Superior temporal gyrus (tissue), 1 donor: ENCODE measurements around the gene OR56A1.

Experiments used
- DNase-seq: peaks from one replicate; pipeline ENCODE4 v3.0.0-alpha.2; 2016; ENCODE audit errors: extremely low spot score

The OR56A1 gene

DNA sequence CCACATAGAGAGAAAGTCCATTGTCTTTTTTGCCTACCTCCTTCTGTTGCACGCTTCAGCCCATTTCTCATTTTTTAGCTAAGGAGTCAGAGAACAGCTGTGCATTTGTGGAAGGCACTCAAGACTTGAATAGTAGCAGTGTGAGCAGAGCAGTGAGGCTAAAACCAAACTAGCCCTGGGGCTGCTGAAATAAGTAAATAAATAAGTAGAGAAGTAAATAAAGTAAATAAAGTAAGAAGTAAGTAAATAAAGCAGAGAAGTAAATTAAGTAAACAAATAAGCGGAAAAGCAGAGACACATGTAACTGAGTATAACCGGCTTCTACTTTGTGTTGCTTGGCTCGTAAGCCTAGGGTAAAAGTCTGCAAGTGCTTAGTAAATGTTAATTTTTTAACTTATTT is 41.4 kb downstream of the OR56A1 start:
- DNase-seq = no peak

DNA sequence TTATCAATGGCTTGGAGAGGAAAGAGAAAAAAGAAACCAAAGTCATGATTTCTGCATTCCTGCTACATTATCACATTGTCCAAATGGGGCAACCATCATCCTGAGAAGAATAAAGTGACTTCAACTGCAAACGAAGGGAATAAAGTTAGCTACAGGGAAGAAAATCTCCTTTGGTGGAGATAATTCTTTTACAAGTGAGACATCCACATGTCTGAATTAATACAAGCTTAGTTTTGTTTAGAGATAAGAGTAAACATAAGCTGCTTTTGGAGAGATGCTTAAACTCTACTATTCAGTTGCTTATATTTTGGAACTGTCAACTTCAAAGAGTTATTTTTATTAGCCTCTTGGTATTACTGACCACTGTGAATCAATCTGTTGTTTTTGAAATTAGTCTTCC is 43.7 kb downstream of the OR56A1 start, which contains the start of gene OR52L1:
Gene OR52L1 (minus strand): TSS at position 101 of the 400 bp plus-strand sequence. CDS start 55 bp downstream, at position 46.
- DNase-seq = no peak

DNA sequence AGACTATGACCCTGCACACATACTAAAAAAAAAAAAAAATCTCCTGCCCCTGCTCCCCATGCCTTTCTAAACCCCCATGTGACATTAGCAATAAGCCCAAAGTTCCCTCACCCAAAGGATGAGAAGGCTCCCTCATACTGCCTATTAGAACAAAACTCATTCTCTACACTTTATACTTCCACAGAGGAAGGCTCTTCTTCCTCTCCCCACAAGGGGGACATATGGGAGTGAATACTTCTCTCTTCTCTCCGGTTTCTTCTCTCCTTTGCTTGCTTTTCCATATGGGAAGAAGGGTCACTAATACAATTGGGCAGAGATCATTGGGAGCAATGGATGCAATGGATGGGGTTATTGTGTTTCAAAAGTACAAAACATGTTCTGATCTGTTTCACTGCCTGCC is 47.1 kb downstream of the OR56A1 start:
- no peak for DNase-seq

DNA sequence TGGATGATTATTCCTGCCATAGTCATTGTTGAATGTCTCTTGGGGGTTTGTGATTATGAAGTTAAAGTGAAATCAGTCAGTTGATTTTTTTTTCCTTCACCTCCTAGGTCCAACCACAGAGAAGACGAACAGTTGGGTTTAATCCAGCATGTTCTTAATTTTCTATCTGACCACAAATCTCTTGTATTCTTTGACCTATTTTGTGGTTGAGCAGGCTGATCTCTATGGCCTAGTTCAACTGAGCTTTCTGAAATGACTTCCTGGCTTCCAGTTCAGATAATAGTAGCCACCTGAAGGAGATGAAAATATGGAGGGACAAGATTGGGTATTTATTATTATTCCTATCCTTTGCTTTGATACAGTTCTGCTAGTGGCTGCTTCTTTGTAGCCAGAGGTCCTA is 57.0 kb downstream of the OR56A1 start:
- no peak for DNase-seq
